ENCODE data around the gene NPIPB2.

NPIPB2 gene

GRCh38 chr16:11896486-11897176 lies 45.2 kb downstream of the NPIPB2 start:
- DNase-seq = no peak

- DNase-seq = no peak
These were observed 48.3 kb downstream of the NPIPB2 start for GRCh38 chr16:11893571-11893970.

- DNase-seq = no peak
These were observed 49.1 kb downstream of the NPIPB2 start for GRCh38 chr16:11892761-11893160.

- no peak for DNase-seq
These were observed 51.4 kb downstream of the NPIPB2 start for GRCh38 chr16:11890231-11890965.

GRCh38 chr16:11886881-11887280 lies 55.0 kb downstream of the NPIPB2 start:
- no peak for DNase-seq

- DNase-seq = no peak
These were observed 57.8 kb downstream of the NPIPB2 start for GRCh38 chr16:11884035-11884434.

- no peak for DNase-seq
These were observed 61.8 kb downstream of the NPIPB2 start for GRCh38 chr16:11880007-11880406.

GRCh38 chr16:11877374-11877773 lies 64.5 kb downstream of the NPIPB2 start:
- no peak for DNase-seq
